Measurements from ENCODE around the gene SUN2. TPM values are rescaled to one million over a fixed set of nuclear protein-coding genes. Genes with fewer than 3 reads are reported as not detected.

The SUN2 gene
- total and polyA plus RNA-seq, 10 of the 15 experiments (the other 5 are each of a cell fraction or from before 2014, with no cell fraction given): 0.18 to 107 (median 35.9) TPM

DNA sequence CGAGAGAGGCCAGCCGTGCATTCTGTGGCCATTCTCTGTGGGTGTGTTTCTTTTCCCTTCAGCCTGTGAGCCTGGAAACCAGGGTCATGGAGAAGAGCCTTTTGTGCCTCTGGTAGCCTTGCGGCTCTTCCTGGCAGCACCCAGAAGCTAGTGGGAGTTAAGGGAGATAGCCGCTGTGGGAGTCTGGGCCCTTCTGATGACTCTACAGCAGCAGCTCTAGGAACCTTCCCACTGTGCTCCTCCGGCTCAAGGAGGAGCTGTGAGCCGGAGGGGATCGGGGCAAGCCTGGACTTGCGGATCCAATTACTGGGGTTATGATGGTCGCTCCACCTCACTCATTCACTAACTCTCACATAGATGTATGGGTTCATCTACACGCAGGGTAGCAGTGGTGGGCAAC is 39.5 kb downstream of the SUN2 start:
- Histone ChIP-seq H3K9ac (ENCODE audit: control insufficient read depth, insufficient read depth, low read length) (no peak overlapping the region), H4K20me1 (ENCODE audit: control insufficient read depth, insufficient read depth) (peaks cover 12% of the 10 kb centered on the region), H3K9me3 (replicated peaks; ENCODE audit: control insufficient read depth, insufficient read depth, low read length) (no peaks in the 10 kb centered on the region), H3K4me2 (ENCODE audit: control insufficient read depth, insufficient read depth) (no peak overlapping the region), H3K36me3 (ENCODE audit: control insufficient read depth in 2 of 2, insufficient read depth in 2 of 2, low read length in 1 of 2) (peaks cover 26 to 37% of the 10 kb centered on the region in 2 experiments), H3K4me3 (no peak overlapping the region), H3K27me3 (replicated peaks in 1 of 2; ENCODE audit: control insufficient read depth in 2 of 2, insufficient read depth in 2 of 2, low read length in 1 of 2) (no peaks in the 10 kb centered on the region), H2AFZ (ENCODE audit: control insufficient read depth, low read depth, low read length) (no peak overlapping the region), H3K79me2 (ENCODE audit: control insufficient read depth, insufficient read depth, low read length) (peaks cover 35% of the 10 kb centered on the region), H3K27ac (ENCODE audit: control insufficient read depth, insufficient read depth) (no peak overlapping the region), H3K4me1 (ENCODE audit: control insufficient read depth, insufficient read depth, low read length) (no peaks in the 10 kb centered on the region; the same call in 1 of the 2 replicates)
- BruUV-seq (replicated peaks): no TSS peak
- SMC1A ChIA-PET (ENCODE audit: uncharacterized antibody, unreplicated experiment): no interaction called here
- CTCF ChIA-PET: interaction anchor here (2.6 kb wide), 1 partner anchor 9 kb away, joined by 7 read pairs; no protein-coding TSS in a partner anchor
- intact Hi-C loops (cut with micrococcal nuclease; ENCODE audit: unreplicated experiment): no loop called here
- RAD21 ChIA-PET (ENCODE audit: unreplicated experiment): no interaction called here
- POLR2A ChIA-PET: interaction anchor here (0.5 kb wide), 1 partner anchor 12 kb away, joined by 3 read pairs; no protein-coding TSS in a partner anchor
- DNase-seq (ENCODE audit: low read depth, low spot score) (no peak), FAIRE-seq (no peak), ATAC-seq (no peak)
- in situ Hi-C loops (cut with MboI): no loop called here
- TF ChIP-seq, protein P1, sequence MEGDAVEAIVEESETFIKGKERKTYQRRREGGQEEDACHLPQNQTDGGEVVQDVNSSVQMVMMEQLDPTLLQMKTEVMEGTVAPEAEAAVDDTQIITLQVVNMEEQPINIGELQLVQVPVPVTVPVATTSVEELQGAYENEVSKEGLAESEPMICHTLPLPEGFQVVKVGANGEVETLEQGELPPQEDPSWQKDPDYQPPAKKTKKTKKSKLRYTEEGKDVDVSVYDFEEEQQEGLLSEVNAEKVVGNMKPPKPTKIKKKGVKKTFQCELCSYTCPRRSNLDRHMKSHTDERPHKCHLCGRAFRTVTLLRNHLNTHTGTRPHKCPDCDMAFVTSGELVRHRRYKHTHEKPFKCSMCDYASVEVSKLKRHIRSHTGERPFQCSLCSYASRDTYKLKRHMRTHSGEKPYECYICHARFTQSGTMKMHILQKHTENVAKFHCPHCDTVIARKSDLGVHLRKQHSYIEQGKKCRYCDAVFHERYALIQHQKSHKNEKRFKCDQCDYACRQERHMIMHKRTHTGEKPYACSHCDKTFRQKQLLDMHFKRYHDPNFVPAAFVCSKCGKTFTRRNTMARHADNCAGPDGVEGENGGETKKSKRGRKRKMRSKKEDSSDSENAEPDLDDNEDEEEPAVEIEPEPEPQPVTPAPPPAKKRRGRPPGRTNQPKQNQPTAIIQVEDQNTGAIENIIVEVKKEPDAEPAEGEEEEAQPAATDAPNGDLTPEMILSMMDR (IDR thresholded peaks at IDR 0.05 in 2 of 3, conservative IDR thresholded peaks at IDR 0.05 in 1 of 3; ENCODE audit: control insufficient read depth in 2 of 3, extremely low read depth in 1 of 3, insufficient read depth in 1 of 3, low read depth in 3 of 3, low read length in 3 of 3): no peak
- TF ChIP-seq RFX5 (IDR thresholded peaks at IDR 0.05; ENCODE audit: low read depth, low read length) (no peak), CBX5 (IDR thresholded peaks at IDR 0.05; ENCODE audit: low read depth) (no peak), CEBPB (IDR thresholded peaks at IDR 0.05; ENCODE audit: borderline replicate concordance in 1 of 2, low read depth in 2 of 2, low read length in 2 of 2) (no peak), ZNF622 (IDR thresholded peaks at IDR 0.05) (no peak), RB1 (IDR thresholded peaks at IDR 0.05; ENCODE audit: borderline replicate concordance) (no peak), SMARCA5 (IDR thresholded peaks at IDR 0.05) (no peak), NFYB (IDR thresholded peaks at IDR 0.05; ENCODE audit: insufficient read depth, low read depth, low read length) (no peak), ZNF24 (IDR thresholded peaks at IDR 0.05) (no peak), POU2F2 (IDR thresholded peaks at IDR 0.05; ENCODE audit: borderline replicate concordance, low read depth, low read length) (no peak), RBBP5 (conservative IDR thresholded peaks at IDR 0.05) (no peak)
- TF ChIP-seq, protein P2, sequence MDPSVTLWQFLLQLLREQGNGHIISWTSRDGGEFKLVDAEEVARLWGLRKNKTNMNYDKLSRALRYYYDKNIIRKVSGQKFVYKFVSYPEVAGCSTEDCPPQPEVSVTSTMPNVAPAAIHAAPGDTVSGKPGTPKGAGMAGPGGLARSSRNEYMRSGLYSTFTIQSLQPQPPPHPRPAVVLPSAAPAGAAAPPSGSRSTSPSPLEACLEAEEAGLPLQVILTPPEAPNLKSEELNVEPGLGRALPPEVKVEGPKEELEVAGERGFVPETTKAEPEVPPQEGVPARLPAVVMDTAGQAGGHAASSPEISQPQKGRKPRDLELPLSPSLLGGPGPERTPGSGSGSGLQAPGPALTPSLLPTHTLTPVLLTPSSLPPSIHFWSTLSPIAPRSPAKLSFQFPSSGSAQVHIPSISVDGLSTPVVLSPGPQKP (IDR thresholded peaks at IDR 0.05; ENCODE audit: low read depth, low read length): no peak
- WGBS (ENCODE audit: insufficient coverage, insufficient replicate concordance, low lambda C conversion rate, missing lambda C conversion rate): 99% methylated on average over 10 of the region's 10 CpGs

Data from GM12878 (cell line).